LNCaP clone FGC (cell line): Measurements from ENCODE around the gene ALDH3B2.
A peak's percentile ranks its signal among the peaks of the same experiment; 100 is the strongest.

Source experiments
- DNase-seq: peaks from one replicate; pipeline ENCODE4 v3.0.0-alpha.2; 2011; ENCODE audit warnings: low read depth
- H3K4me3 ChIP-seq: 2 replicates; pipeline ENCODE4 v1.5.1; 2011; ENCODE audit warnings: mild to moderate bottlenecking, low read depth, low read length, control low read depth
- CTCF ChIP-seq: IDR thresholded peaks from 2 replicates; pipeline ENCODE4 v1.5.1; 2012; ENCODE audit warnings: mild to moderate bottlenecking; ENCODE audit not compliant: control insufficient read depth, insufficient read depth; ENCODE audit errors: extremely low read depth

ALDH3B2 gene

DNA sequence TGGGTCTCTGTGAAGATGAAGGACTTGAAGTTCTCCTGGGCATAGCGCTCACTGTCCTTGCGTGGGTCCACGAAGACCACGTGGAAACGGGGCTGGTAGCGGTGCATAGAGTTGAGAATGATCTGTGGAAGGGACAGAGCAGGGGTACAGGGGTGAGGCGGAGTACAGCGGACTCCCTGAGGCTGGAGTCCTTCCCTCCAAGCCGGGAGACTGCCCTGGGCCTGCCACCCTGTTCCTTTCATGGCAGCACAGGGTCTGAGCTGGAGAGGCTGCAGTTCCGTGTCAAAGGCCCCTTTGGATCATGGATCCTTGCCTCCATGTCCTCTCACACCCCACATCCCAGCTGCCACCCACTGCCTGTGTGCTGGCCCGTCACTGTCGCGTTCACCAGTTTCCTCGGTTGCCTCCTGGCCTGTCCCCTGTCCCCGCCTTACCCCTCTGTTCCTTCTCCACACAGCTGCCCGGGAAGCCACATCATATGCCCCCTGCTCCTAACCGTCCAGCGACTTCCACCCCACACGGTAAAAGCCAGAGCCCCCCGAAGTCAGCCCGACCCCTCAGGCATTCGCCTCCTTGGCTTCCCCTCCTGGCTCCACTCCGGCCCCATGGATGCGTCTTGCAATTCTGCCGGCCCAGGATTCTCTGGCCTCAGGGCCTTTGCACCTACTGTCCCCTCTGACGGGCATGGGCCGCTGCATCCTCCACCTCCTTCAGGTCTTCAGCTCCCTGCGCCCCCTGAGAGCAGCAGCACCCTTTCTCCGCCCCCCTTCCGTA is 41.3 kb downstream of the ALDH3B2 start:
- no peak overlapping the region for H3K4me3 ChIP-seq
- no peak for TF ChIP-seq CTCF
- DNase-seq = no peak

GRCh38 chr11:67632175-67632981 is 42.0 kb downstream of the ALDH3B2 start:
- H3K4me3 ChIP-seq = no peak overlapping the region
- peak; percentile 71 for DNase-seq
- TF ChIP-seq CTCF = no peak

DNA sequence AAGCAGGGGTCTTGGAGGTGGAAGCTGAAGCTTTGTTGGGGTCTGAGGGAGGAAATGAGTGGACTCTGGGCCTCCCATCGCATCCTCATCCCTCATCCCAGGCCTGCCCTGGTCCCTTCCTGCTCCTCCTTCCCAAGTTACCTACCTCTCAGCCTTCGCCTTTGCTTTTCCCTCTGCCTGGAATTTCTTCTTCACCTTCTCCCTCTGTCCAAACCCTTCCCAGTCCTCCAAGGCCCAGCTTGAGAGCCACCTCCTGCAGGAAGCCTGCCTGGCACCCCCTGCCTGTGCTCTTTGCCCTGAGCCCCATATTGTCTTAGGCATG is 42.6 kb downstream of the ALDH3B2 start:
- H3K4me3 ChIP-seq = no peak overlapping the region
- DNase-seq = no peak
- no peak for TF ChIP-seq CTCF

DNA sequence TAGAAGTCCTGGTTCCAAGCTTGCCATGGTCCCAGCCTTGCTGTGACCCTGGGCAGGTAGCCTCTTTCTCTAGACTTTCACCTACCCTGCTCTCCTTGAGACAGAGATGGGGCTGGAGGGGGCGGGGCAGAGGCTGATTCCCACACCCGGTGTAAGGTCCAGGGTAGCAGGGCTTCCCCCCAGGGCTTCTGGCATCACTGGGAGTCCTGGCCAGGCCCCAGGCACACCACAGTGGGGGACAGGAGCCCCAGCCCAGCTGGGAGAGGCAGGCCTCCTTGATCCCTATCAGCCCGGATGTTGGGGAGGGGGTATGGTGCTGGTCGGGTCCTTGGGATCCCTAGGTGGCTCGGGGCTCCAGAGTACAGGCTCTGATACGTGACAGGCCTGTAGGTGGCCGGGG is 43.0 kb downstream of the ALDH3B2 start:
- TF ChIP-seq CTCF = no peak
- no peak overlapping the region for H3K4me3 ChIP-seq
- DNase-seq = no peak

DNA sequence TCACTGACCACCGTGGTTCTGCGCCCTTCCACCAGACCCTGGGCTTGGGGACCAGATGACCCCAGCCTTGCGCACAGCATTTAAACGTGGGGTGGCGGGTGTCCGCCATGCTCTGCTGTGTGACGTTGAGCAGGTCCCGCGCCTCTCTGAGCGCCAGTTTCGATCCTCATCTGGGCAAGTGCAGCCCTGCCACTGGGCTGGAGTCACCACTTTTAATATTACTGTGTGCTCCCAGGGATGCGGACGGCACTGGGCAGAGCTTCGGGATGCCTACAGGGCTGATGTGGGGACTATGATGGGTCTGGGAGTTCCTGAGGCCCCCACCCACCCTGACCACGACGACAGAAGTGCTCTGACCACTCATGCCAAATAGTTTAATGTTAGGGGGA is 43.5 kb downstream of the ALDH3B2 start:
- no peak for DNase-seq
- H3K4me3 ChIP-seq = peak overlapping the region; percentile 58
- TF ChIP-seq CTCF = no peak

- TF ChIP-seq CTCF = peak; percentile 78
- peak; percentile 88 for DNase-seq
- H3K4me3 ChIP-seq = peak overlapping the region; percentile 70
Measured at GRCh38 chr11:67630228-67630942, 44.0 kb downstream of the ALDH3B2 start.
